Keratinocyte (primary cell): ENCODE measurements around the gene ERAS. TPM values are rescaled to one million over a fixed set of nuclear protein-coding genes. Genes with fewer than 3 reads are reported as not detected.

Experiments
- polyA plus RNA-seq, 5 experiments: library from polyadenylated mRNA; depleted of rRNA in 3 of 5; stranded (reverse) in 3 of 5; stranded (forward) in 1 of 5; unstranded in 1 of 5; fragments of >200 nt; gene quantifications; 1 replicate in 1 of 5; 2 replicates in 3 of 5; 3 replicates in 1 of 5; pipeline versions ENCODE4 v1.2.1 to v1.2.3, GENCODE V29; 2011 to 2012; ENCODE audit warnings: missing spikeins in 2 of 5, low read depth in 1 of 5, low replicate concordance in 1 of 5
- small RNA-seq, 3 experiments: library from RNA; depleted of rRNA; stranded (forward); fragments of <200 nt; gene quantifications; one replicate each; pipeline ENCODE3, GENCODE V24; 2012; ENCODE audit warnings: low read depth in 3 of 3, low replicate concordance in 1 of 3; ENCODE audit not compliant: insufficient read length in 3 of 3

The ERAS gene
- polyA plus RNA-seq, 1 donor (not counting 4 experiments of a cell fraction or from before 2014, with no cell fraction given) = not detected

Small RNA genes lying within 50 kb of the gene (small RNA-seq; reads per million reads assigned to genes)
- 0 reads per million in 3 experiments for gene RNU6-29P

Other genes starting within 250 kb of the ERAS start
- 32.8 to 48.0 TPM (median 40.6 TPM) in 3 replicates for gene WDR13, start 229.0 kb upstream of the ERAS start, polyA plus RNA-seq
- 0.05 to 0.09 TPM (median 0.07 TPM) in 3 replicates for gene WAS, start 142.7 kb upstream of the ERAS start, polyA plus RNA-seq
- 3.1 to 9.4 TPM (median 4.9 TPM) in 3 replicates for gene SUV39H1, start 129.8 kb upstream of the ERAS start, polyA plus RNA-seq
- not detected in 3 replicates for gene GLOD5, start 64.8 kb upstream of the ERAS start, polyA plus RNA-seq
- not detected in 3 replicates for gene GATA1, start 39.9 kb upstream of the ERAS start, polyA plus RNA-seq
- 20.3 to 21.9 TPM (median 21.9 TPM) in 3 replicates for gene HDAC6, start 24.4 kb upstream of the ERAS start, polyA plus RNA-seq
- gene PCSK1N, start 9.1 kb downstream of the ERAS start, polyA plus RNA-seq = 0.54 to 1.6 TPM (median 1.4 TPM) in 3 replicates
- gene TIMM17B, start 71.3 kb downstream of the ERAS start, polyA plus RNA-seq = 34.3 to 52.9 TPM (median 35.5 TPM) in 3 replicates
- gene PQBP1, start 71.4 kb downstream of the ERAS start, polyA plus RNA-seq = 62.9 to 85.2 TPM (median 79.0 TPM) in 3 replicates
- gene SLC35A2, start 85.1 kb downstream of the ERAS start, polyA plus RNA-seq = 39.4 to 64.0 TPM (median 44.2 TPM) in 3 replicates
- gene PIM2, start 92.5 kb downstream of the ERAS start, polyA plus RNA-seq = 8.3 to 11.6 TPM (median 9.9 TPM) in 3 replicates
- gene OTUD5, start 131.1 kb downstream of the ERAS start, polyA plus RNA-seq = 39.5 to 42.6 TPM (median 40.3 TPM) in 3 replicates
- 0.20 to 0.30 TPM (median 0.25 TPM) in 3 replicates for gene KCND1, start 145.3 kb downstream of the ERAS start, polyA plus RNA-seq
- 20.2 to 23.0 TPM (median 20.9 TPM) in 3 replicates for gene GRIPAP1, start 175.8 kb downstream of the ERAS start, polyA plus RNA-seq
- 13.2 to 15.8 TPM (median 14.1 TPM) in 3 replicates for gene TFE3, start 216.8 kb downstream of the ERAS start, polyA plus RNA-seq
- 4.9 to 10.5 TPM (median 8.1 TPM) in 3 replicates for gene CCDC120, start 232.5 kb downstream of the ERAS start, polyA plus RNA-seq
- gene PRAF2, start 247.5 kb downstream of the ERAS start, polyA plus RNA-seq = 4.0 to 9.8 TPM (median 6.9 TPM) in 3 replicates